MCF 10A (cell line): ENCODE results near the gene ADPRM. TPM values are rescaled to one million over a fixed set of nuclear protein-coding genes. Genes with fewer than 3 reads are reported as not detected.
"Not testable (repeated sequence)": the region's sequence is repeated elsewhere in the genome, so short reads cannot be mapped to it uniquely, and the experiment has no call there.

Experiments
- BruUV-seq: library from RNA; stranded (reverse); fragments of 400-500 nt; replicated peaks from 2 replicates; lab custom pipeline; 2021; lab: Mats Ljungman, UMichigan
- CTCF ChIA-PET: fragments of 300-600 bp; sonication (Branson Sonifier 250); formaldehyde crosslinking; extraction: SDS; loops from one replicate; lab custom pipeline; 2021; ENCODE audit warnings: antibody characterized with exemption, inconsistent platforms; lab: Yijun Ruan, JAX
- POLR2A ChIA-PET: fragments of 300-600, 350-650 bp; sonication (Branson Sonifier 250); formaldehyde crosslinking; extraction: SDS; loops from one replicate; lab custom pipeline; 2020; ENCODE audit warnings: antibody characterized with exemption, inconsistent platforms; lab: Yijun Ruan, JAX
- DNase-seq: peaks from one replicate; pipeline ENCODE4 v3.0.0-alpha.2; 2018; ENCODE audit not compliant: unreplicated experiment
- H3K27ac Mint-ChIP-seq: one replicate; pipeline ENCODE4 v1.8.0; 2022; ENCODE audit warnings: mild to moderate bottlenecking, low read depth, mixed read lengths; ENCODE audit not compliant: unreplicated experiment
- H3K27me3 Mint-ChIP-seq: one replicate; pipeline ENCODE4 v1.8.0; 2022; ENCODE audit warnings: mixed read lengths; ENCODE audit not compliant: insufficient read depth, unreplicated experiment
- H3K36me3 Mint-ChIP-seq: one replicate; pipeline ENCODE4 v1.8.0; 2022; ENCODE audit warnings: mild to moderate bottlenecking, moderate library complexity, mixed read lengths; ENCODE audit not compliant: insufficient read depth, unreplicated experiment
- H3K4me1 Mint-ChIP-seq: one replicate; pipeline ENCODE4 v1.8.0; 2022; ENCODE audit warnings: mixed read lengths; ENCODE audit not compliant: insufficient read depth, unreplicated experiment
- H3K4me3 Mint-ChIP-seq: one replicate; pipeline ENCODE4 v1.8.0; 2022; ENCODE audit warnings: mild to moderate bottlenecking, moderate library complexity, mixed read lengths; ENCODE audit not compliant: unreplicated experiment
- H3K9me3 Mint-ChIP-seq: one replicate; pipeline ENCODE4 v1.8.0; 2022; ENCODE audit warnings: mixed read lengths; ENCODE audit not compliant: unreplicated experiment
- intact Hi-C: fragments of 100-400 bp; cut with micrococcal nuclease; formaldehyde crosslinking; loops from 2 replicates; pipeline ENCODE4 v1.14.1; 2022
- total RNA-seq: library from RNA; stranded (reverse); gene quantifications from 2 replicates; pipeline ENCODE4 v1.2.3, GENCODE V29; 2022
- TF ChIP-seq, protein P1 (sequence below): fragments of 200-600 bp; IDR thresholded peaks from one replicate; pipeline ENCODE4 v1.8.0; 2022; ENCODE audit warnings: antibody characterized with exemption, mild to moderate bottlenecking; ENCODE audit not compliant: unreplicated experiment

Gene ADPRM
- total RNA-seq, 1 experiment from 2014 or later, result 9.8 TPM

DNA sequence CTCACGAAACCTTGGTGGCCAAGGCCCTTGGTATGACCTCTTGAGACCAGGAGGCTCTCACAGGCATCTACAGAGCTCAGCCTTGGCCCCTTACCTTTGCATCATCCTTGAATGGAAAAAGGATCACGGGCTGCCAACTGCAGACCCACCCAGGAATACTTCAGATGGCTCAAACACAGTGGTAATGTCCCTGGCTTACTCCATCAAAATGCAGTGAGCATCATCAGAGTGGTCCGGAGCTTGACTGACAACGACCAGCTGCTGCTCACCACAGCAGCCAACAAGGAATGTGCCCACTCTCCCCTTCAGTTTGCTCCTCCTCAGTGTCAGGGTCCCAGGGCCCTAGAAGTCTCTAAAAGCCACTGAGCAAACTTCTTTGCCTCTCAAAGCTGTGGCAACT lies 22.7 kb upstream of the ADPRM start:
- H3K4me3 Mint-ChIP-seq, result no peak overlapping the region
- H3K36me3 Mint-ChIP-seq, result peaks cover 25% of the 10 kb centered on the region
- no peak for DNase-seq
- TF ChIP-seq, protein P1, sequence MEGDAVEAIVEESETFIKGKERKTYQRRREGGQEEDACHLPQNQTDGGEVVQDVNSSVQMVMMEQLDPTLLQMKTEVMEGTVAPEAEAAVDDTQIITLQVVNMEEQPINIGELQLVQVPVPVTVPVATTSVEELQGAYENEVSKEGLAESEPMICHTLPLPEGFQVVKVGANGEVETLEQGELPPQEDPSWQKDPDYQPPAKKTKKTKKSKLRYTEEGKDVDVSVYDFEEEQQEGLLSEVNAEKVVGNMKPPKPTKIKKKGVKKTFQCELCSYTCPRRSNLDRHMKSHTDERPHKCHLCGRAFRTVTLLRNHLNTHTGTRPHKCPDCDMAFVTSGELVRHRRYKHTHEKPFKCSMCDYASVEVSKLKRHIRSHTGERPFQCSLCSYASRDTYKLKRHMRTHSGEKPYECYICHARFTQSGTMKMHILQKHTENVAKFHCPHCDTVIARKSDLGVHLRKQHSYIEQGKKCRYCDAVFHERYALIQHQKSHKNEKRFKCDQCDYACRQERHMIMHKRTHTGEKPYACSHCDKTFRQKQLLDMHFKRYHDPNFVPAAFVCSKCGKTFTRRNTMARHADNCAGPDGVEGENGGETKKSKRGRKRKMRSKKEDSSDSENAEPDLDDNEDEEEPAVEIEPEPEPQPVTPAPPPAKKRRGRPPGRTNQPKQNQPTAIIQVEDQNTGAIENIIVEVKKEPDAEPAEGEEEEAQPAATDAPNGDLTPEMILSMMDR, result no peak
- H3K27ac Mint-ChIP-seq, result no peak overlapping the region
- no peaks in the 10 kb centered on the region for H3K4me1 Mint-ChIP-seq
- POLR2A ChIA-PET, result no interaction called here
- no peaks in the 10 kb centered on the region for H3K9me3 Mint-ChIP-seq
- CTCF ChIA-PET, result interaction anchor here (1.1 to 1.9 kb wide), 5 partner anchors 9 to 62 kb away, joined by 3 to 8 read pairs (median 5); no protein-coding TSS in a partner anchor
- H3K27me3 Mint-ChIP-seq, result no peaks in the 10 kb centered on the region
- intact Hi-C loops, result no loop called here
- no TSS peak for BruUV-seq

DNA sequence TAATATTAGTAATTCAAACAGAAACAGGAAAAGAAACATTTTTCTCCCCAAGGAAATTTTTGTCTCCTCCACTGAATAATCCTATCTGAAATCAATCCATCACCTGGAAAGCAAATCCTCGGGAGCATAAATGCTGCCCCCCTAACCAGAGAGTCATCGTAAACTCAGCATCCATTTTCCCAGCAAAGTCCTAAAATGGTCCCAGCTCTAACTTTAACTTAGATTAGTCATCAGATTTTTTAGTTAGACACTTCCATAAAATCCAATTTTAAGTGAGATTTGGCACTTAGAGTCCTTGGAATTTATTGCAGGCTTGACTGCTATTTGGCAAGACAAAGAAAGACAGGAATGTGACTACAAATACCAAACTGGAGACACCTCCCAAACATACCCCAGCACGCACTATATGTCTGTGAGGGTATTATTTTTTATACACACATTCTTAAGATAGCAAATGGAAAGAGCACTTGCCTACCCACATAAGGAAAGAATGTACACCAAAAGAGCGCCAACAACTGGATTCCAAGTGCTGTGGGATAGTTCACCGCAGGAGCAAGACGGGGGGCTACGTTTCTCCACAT lies 15.4 kb upstream of the ADPRM start:
- no TSS peak for BruUV-seq
- Mint-ChIP-seq H3K27me3 (no peaks in the 10 kb centered on the region), H3K4me1 (no peaks in the 10 kb centered on the region), H3K9me3 (no peaks in the 10 kb centered on the region), H3K27ac (no peak overlapping the region), H3K4me3 (no peak overlapping the region), H3K36me3 (peaks cover 86% of the 10 kb centered on the region)
- TF ChIP-seq, protein P1, result no peak
- POLR2A ChIA-PET, result no interaction called here
- intact Hi-C loops, result no loop called here
- no peak for DNase-seq
- CTCF ChIA-PET, result interaction anchor here (0.6 to 2.8 kb wide), 3 partner anchors 14 to 52 kb away, joined by 3 to 15 read pairs (median 3); no protein-coding TSS in a partner anchor

DNA sequence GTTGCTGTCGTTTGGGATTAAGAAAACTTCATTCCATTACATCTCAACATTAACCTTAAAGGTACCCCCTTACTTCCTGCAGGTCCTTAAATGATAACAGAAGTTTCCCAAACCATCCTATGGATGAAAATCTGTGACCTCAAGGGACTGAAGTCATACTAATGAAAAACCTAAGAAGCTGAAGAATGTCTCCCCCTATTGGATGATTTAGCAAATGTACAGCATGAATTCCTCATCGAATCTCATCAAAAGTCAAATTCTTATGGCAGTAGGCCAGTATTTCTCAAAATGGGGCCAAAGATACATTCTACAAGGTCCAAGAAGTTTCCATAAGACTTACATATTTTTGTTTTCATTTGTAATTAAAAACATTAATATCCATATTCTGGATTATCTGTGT lies 13.5 kb upstream of the ADPRM start:
- Mint-ChIP-seq H3K4me3 (no peak overlapping the region), H3K27me3 (no peaks in the 10 kb centered on the region), H3K27ac (peak overlapping the region; percentile 39), H3K4me1 (no peaks in the 10 kb centered on the region), H3K9me3 (no peaks in the 10 kb centered on the region), H3K36me3 (peaks cover 88% of the 10 kb centered on the region)
- no TSS peak for BruUV-seq
- POLR2A ChIA-PET, result interaction anchor here (0.6 to 1.2 kb wide), 3 partner anchors 11 to 1257 kb away, joined by 3 to 4 read pairs (median 3); no protein-coding TSS in a partner anchor
- CTCF ChIA-PET, result interaction anchor here (0.8 to 1.8 kb wide), 5 partner anchors 9 to 66 kb away, joined by 5 to 8 read pairs (median 6); no protein-coding TSS in a partner anchor
- intact Hi-C loops, result no loop called here
- TF ChIP-seq, protein P1, result peak; percentile 27
- peak; percentile 30 for DNase-seq

DNA sequence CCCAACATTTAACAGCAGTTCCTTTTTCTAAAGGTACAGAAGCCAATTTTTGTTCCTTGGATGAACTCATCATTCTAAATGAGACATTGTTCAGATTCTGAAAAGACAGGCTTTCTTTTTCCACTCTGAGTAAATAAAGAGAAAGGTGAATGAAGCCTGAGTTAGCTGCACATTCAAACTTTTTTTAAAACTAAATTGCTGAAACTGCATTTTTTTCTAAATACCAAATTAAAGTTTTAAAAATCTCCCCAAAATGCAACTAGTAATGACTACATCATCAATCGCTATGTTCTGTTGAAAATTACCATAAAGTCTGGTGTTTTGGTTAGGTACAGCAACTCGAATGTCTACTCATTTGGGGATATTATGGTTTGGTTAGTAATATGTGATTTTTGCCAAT lies 9.9 kb upstream of the ADPRM start:
- peaks cover 10% of the 10 kb centered on the region for H3K4me1 Mint-ChIP-seq
- no peaks in the 10 kb centered on the region for H3K9me3 Mint-ChIP-seq
- BruUV-seq, result no TSS peak
- intact Hi-C loops, result no loop called here
- H3K4me3 Mint-ChIP-seq, result no peak overlapping the region
- H3K36me3 Mint-ChIP-seq, result peaks cover 83% of the 10 kb centered on the region
- ChIA-PET POLR2A (interaction anchor here (0.9 kb wide), 1 partner anchor 9 kb away, joined by 3 read pairs; no protein-coding TSS in a partner anchor), CTCF (interaction anchor here (1.0 kb wide), 2 partner anchors 41 to 57 kb away, joined by 3 to 4 read pairs; no protein-coding TSS in a partner anchor)
- TF ChIP-seq, protein P1, result no peak
- no peaks in the 10 kb centered on the region for H3K27me3 Mint-ChIP-seq
- H3K27ac Mint-ChIP-seq, result no peak overlapping the region
- DNase-seq, result no peak

DNA sequence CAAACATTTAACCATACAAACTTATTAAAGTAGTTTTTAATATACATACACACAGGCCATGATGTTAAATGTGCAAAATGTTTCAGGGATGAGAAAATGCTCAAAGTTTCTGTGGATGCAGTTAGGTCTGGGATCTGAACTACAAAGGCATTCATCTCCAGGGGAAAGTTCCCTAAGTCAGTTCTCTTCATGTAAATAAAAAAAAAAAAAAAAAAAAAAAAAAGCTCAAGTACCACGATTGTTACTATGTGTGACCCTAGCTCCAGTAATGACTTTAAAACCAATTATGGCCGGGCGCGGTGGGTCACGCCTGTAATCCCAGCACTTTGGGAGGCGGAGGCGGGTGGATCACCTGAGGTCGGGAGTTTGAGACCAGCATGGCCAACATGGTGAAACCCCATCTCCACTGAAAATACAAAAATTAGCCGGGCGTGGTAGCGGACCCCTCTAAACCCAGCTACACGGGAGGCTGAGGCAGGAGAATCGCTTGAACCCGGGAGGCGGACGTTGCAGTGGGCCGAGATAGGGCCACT lies 1.5 kb upstream of the ADPRM start:
- ChIA-PET CTCF (interaction anchor here (0.6 to 1.5 kb wide), 8 partner anchors 10 to 149 kb away, joined by 3 to 7 read pairs (median 4); no protein-coding TSS in a partner anchor), POLR2A (interaction anchor here (0.5 to 3.1 kb wide), 8 partner anchors 9 to 1301 kb away, joined by 3 to 17 read pairs (median 4); partner anchors contain the start of gene ZNF18)
- H3K4me3 Mint-ChIP-seq, result peak overlapping the region; percentile 88
- DNase-seq, H3K9me3 Mint-ChIP-seq, H3K27me3 Mint-ChIP-seq, intact Hi-C loops, BruUV-seq: not testable (repeated sequence)
- peaks cover 17% of the 10 kb centered on the region for H3K4me1 Mint-ChIP-seq
- peaks cover 45% of the 10 kb centered on the region for H3K36me3 Mint-ChIP-seq
- H3K27ac Mint-ChIP-seq, result peak overlapping the region; percentile 91
